NT2/D1 (cell line): ENCODE measurements around the gene OPCML.

Source experiments
- DNase-seq: peaks from one replicate; pipeline ENCODE4 v3.0.0-alpha.2; 2011; ENCODE audit warnings: low read depth, low spot score
- H3K27me3 ChIP-seq: 2 replicates; pipeline ENCODE4 v1.6.0; 2011; ENCODE audit warnings: mild to moderate bottlenecking; ENCODE audit not compliant: insufficient read length, insufficient read depth
- H3K36me3 ChIP-seq: 2 replicates; pipeline ENCODE4 v1.6.1; 2011; ENCODE audit warnings: mild to moderate bottlenecking, low read length, mixed read lengths; ENCODE audit not compliant: insufficient read depth, insufficient read length
- H3K4me1 ChIP-seq: 2 replicates; pipeline ENCODE4 v1.5.1; 2011; ENCODE audit not compliant: insufficient read depth, insufficient read length
- H3K4me3 ChIP-seq: 2 replicates; pipeline ENCODE4 v1.5.1; 2011; ENCODE audit warnings: low read depth; ENCODE audit not compliant: insufficient read length
- H3K9ac ChIP-seq: 2 replicates; pipeline ENCODE4 v1.6.0; 2011; ENCODE audit warnings: low read depth; ENCODE audit not compliant: insufficient read length
- H3K9me3 ChIP-seq: 2 replicates; pipeline ENCODE4 v1.5.1; 2011; ENCODE audit warnings: mild to moderate bottlenecking, low read length; ENCODE audit not compliant: insufficient read depth
- SUZ12 ChIP-seq: IDR thresholded peaks from 2 replicates; pipeline ENCODE4 v1.6.1; 2011; ENCODE audit not compliant: insufficient read length, insufficient read depth; ENCODE audit errors: extremely low read depth
- YY1 ChIP-seq: IDR thresholded peaks from 2 replicates; pipeline ENCODE4 v1.6.1; 2011; ENCODE audit not compliant: insufficient read length, insufficient read depth
- ZNF274 ChIP-seq: IDR thresholded peaks from 2 replicates; pipeline ENCODE4 v1.6.1; 2011; ENCODE audit warnings: mild to moderate bottlenecking, low read depth, low read length

OPCML gene

DNA sequence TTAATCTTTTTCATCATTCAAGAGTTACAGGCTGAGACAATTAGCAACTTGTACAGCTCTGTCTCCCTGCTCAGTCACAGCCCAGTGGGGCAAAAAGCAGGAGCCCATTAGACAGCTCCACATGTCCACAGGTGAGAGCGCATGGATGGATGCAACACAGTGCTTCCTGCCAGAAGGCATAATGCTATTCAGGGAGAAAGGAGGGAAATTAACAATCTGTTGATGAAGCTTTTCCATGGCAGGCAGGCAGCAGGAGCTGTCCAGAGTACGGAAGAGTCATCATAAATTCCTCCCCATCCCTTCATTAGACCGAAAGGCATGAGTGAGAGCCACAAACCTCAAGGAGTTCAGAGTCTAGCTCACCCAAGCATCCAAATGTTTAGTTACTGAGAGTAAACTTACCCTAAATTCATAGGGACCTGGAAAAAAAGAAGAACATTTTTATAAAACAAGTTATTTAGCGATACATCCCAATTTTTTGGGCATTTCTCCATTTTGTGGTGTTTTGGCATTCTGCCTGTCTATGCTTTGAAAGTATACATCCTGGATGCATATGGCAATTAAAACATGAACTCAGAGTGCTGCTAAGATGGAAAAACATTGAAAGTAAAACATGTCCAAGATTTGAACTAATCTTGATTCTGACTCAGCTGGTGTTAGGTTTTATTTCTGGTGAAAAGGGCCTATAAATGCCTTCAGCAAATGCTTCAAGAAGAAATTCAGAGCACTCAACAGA is 428.1 kb downstream of the OPCML start:
- no peaks in the 10 kb centered on the region for H3K9me3 ChIP-seq
- H3K27me3 ChIP-seq = no peaks in the 10 kb centered on the region
- H3K36me3 ChIP-seq = no peaks in the 10 kb centered on the region
- H3K4me1 ChIP-seq = no peaks in the 10 kb centered on the region
- TF ChIP-seq SUZ12 = no peak
- TF ChIP-seq ZNF274 = no peak
- no peak for TF ChIP-seq YY1
- H3K4me3 ChIP-seq = no peak overlapping the region
- DNase-seq = no peak
- no peak overlapping the region for H3K9ac ChIP-seq

DNA sequence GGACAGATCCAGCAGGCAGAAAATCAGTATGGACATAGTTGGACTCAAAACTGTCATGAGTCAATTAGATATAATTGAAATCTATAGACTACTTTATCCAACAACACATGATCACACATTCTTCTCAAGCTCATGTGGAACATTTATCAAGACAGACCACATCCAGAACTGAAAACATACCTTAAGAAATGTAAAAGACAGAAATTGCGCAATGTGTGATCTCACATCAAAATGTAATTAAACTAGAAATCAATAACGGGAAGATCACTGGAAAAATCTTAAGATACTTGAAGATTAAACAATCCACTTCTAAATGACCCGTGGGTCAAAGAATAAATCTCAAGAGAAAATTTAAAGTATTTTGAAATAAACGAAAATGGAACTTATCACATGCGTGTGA is 435.3 kb downstream of the OPCML start:
- no peak for DNase-seq
- Histone ChIP-seq H3K9ac (no peak overlapping the region), H3K4me1 (no peaks in the 10 kb centered on the region), H3K4me3 (no peak overlapping the region), H3K9me3 (no peaks in the 10 kb centered on the region), H3K27me3 (no peaks in the 10 kb centered on the region), H3K36me3 (no peaks in the 10 kb centered on the region)
- TF ChIP-seq YY1 = no peak

- H3K4me3 ChIP-seq = no peak overlapping the region
- no peaks in the 10 kb centered on the region for H3K36me3 ChIP-seq
- no peak for TF ChIP-seq ZNF274
- TF ChIP-seq YY1 = no peak
- no peak for TF ChIP-seq SUZ12
- peaks cover 6% of the 10 kb centered on the region; the same call in 1 of the 2 replicates for H3K9me3 ChIP-seq
- no peak for DNase-seq
- H3K9ac ChIP-seq = no peak overlapping the region
- H3K4me1 ChIP-seq = no peaks in the 10 kb centered on the region
- H3K27me3 ChIP-seq = peaks cover 8% of the 10 kb centered on the region
Measured at GRCh38 chr11:133086518-133086917, 445.8 kb downstream of the OPCML start.

- DNase-seq = no peak
Measured at GRCh38 chr11:133082841-133083488, 449.3 kb downstream of the OPCML start.

DNA sequence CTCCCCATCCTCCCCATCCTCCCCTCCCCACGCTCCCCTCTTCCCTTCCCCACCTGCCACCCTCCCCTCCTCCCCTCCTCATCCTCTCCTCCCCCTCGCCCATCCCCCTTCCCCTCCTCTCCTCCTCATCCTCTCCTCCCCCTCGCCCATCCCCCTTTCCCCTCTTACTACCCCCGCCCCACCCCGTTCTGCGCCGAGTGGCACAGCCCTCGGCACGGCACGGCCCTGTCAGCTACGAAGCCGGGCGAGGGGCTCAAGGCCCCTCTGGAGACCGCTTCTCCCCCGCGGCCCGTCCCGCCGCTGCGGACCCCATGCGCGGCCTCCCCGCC is 449.9 kb downstream of the OPCML start:
- no peak for TF ChIP-seq ZNF274
- no peak for TF ChIP-seq SUZ12
- TF ChIP-seq YY1 = no peak
- Histone ChIP-seq H3K9ac (no peak overlapping the region), H3K36me3 (no peaks in the 10 kb centered on the region), H3K9me3 (peaks cover 6% of the 10 kb centered on the region; the same call in 1 of the 2 replicates), H3K27me3 (peaks cover 14% of the 10 kb centered on the region), H3K4me1 (no peaks in the 10 kb centered on the region), H3K4me3 (peak overlapping the region; percentile 15)
- no peak for DNase-seq

More at GRCh38 chr11:133082841-133083488, 449.3 kb downstream of the OPCML start:
- Histone ChIP-seq H3K9me3 (peaks cover 6% of the 10 kb centered on the region; the same call in 1 of the 2 replicates), H3K4me3 (peak overlapping the region; percentile 53), H3K27me3 (peaks cover 13% of the 10 kb centered on the region), H3K4me1 (no peaks in the 10 kb centered on the region), H3K9ac (peak overlapping the region; percentile 77), H3K36me3 (no peaks in the 10 kb centered on the region)
- TF ChIP-seq ZNF274 (no peak), YY1 (no peak), SUZ12 (no peak)

DNA sequence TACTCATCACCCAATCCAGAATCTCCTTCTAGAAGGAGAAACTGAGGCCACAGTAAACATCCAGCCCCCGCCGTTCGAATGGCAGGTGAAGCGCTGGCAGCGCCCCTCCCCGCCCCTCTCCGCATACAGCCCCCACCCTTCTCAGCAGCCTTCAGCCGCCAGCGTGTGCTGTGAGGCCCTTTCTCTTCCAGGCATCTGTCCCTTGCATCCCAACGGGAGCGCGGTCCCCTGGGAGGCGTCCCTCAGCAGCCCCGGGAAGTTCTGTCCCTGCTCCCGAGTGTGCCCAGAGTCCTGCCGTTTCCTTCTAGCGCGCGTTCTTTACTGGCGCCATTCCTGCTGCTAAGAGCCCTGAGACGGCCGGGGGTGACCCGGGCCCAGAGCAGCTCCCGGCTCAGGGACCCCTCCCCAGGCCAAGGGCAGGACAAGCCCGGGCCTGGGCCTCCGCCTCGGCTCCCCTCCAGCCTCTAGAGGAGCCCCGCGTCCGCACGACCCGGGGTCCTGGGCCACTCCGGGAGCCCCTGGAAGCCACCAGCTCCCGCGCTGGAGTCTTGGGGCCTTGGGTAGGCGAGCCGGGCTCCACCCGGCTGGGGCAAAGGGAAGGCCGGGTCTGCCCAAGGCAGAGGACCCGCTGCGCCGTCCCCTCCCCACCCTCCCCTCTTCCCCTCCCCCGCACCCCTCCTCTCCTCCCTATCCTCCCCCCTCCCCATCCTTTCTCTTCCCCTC is 450.4 kb downstream of the OPCML start:
- no peak for DNase-seq
- H3K27me3 ChIP-seq = peaks cover 14% of the 10 kb centered on the region
- TF ChIP-seq SUZ12 (no peak), ZNF274 (no peak), YY1 (no peak)
- H3K4me3 ChIP-seq = no peak overlapping the region
- H3K9ac ChIP-seq = no peak overlapping the region
- H3K36me3 ChIP-seq = no peaks in the 10 kb centered on the region
- H3K9me3 ChIP-seq = peaks cover 6% of the 10 kb centered on the region; the same call in 1 of the 2 replicates
- H3K4me1 ChIP-seq = no peaks in the 10 kb centered on the region

DNA sequence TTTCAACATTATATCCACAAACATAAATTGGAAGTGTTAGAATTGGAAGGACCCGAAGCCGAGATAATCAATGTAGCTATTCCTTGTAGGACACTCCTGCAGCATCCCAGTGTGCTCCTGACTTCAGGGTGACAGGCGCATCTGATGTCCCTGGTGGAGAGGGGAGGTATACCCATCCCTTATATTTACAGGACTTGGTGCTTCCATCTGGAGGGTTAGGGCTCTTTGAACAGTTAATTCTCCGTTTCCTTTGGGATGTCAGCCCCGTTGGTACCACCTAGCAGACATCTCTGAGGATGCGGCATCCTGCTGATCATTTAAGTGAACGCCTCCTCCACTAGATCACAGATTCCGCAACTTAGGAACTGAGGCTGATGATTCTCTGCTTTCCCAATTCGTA is 451.3 kb downstream of the OPCML start:
- no peak for DNase-seq
- Histone ChIP-seq H3K36me3 (no peaks in the 10 kb centered on the region), H3K4me3 (no peak overlapping the region), H3K9me3 (peaks cover 6% of the 10 kb centered on the region; the same call in 1 of the 2 replicates), H3K9ac (no peak overlapping the region), H3K27me3 (peaks cover 14% of the 10 kb centered on the region), H3K4me1 (no peaks in the 10 kb centered on the region)
- no peak for TF ChIP-seq SUZ12
- TF ChIP-seq YY1 = no peak
- no peak for TF ChIP-seq ZNF274
